SIG-M5 (cell line): ENCODE data around the gene THBS1.

Experiments
- DNase-seq: peaks from one replicate; lab custom pipeline; 2025; lab: John Stamatoyannopoulos, UW

THBS1 gene

DNA sequence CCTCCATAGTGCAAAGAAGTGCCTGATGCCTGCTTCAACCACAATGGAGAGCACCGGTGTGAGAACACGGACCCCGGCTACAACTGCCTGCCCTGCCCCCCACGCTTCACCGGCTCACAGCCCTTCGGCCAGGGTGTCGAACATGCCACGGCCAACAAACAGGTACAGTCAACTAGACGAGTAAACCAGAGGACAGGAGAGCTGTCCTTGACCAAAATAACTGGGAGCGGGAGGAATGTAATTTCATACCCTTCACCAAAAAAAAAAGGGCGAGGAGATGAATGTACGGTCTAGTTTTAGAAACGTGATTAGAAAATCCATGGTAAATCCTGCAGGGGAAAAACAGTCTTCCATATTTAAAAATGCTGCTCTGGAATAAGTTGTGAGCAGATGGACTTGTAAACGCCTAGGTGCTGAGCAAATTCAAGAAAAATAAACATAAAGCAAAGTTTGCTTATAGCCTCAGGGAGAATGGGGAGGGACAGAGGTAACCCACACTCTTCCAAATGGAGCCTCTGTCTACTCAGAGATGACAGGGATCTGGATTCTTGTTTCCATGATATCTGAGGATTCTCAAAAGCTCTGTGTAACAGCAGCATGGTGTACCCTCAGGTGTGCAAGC lies 8.4 kb downstream of the THBS1 start:
- DNase-seq, result no peak

- no peak for DNase-seq
Observed at GRCh38 chr15:39589815-39590644, 9.2 kb downstream of the THBS1 start.

DNA sequence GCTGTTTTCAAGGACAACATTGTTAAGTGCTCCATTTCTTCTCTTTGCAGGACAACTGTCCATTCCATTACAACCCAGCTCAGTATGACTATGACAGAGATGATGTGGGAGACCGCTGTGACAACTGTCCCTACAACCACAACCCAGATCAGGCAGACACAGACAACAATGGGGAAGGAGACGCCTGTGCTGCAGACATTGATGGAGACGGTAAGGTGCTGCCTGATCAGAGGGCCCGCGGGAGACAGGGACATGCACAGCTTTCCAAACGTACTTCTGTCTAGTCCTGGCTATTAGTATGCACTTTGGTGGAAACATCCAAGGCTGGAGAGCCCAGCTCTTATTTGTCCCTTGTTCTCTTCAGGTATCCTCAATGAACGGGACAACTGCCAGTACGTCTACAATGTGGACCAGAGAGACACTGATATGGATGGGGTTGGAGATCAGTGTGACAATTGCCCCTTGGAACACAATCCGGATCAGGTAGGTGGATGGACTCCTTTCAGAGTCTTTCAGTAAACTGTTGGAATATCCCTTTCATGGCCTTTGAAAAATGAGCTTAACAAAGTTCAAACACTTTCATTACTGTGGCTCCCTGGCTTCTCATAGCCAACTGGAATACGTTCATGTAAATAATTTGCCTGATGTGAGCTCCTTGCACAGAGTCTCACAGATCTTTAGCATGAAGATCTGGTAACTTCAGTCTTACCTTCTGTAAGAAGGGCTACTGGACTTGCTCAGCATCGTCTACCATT lies 10.4 kb downstream of the THBS1 start:
- no peak for DNase-seq

DNA sequence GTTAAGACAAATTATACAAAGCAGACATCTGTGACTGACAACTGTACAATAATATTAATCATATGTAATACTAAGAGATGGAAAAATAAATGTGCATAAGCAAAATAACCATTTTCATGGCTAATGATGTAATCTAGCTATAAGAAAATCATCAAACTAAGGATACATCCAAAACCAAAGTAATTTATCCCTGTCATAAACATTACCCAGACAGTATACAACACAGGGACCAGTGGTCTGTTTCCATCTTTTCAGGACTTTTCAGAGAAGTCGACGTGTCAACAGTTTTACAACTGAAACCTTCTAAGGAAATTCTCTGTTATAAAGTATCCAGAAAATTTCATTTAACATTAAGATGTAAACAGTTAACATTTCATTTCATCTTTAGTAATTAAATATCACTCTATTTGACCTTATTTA lies 11.0 kb downstream of the THBS1 start:
- DNase-seq, result no peak

DNA sequence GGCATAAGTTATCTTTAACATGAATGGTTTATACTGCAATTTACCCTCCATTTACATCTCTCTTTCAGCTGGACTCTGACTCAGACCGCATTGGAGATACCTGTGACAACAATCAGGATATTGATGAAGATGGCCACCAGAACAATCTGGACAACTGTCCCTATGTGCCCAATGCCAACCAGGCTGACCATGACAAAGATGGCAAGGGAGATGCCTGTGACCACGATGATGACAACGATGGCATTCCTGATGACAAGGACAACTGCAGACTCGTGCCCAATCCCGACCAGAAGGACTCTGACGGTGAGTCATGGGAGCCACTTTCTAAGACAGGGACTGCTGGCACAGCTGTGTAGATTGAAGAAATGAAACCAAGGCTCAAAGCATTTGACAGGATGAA lies 11.6 kb downstream of the THBS1 start:
- no peak for DNase-seq

DNA sequence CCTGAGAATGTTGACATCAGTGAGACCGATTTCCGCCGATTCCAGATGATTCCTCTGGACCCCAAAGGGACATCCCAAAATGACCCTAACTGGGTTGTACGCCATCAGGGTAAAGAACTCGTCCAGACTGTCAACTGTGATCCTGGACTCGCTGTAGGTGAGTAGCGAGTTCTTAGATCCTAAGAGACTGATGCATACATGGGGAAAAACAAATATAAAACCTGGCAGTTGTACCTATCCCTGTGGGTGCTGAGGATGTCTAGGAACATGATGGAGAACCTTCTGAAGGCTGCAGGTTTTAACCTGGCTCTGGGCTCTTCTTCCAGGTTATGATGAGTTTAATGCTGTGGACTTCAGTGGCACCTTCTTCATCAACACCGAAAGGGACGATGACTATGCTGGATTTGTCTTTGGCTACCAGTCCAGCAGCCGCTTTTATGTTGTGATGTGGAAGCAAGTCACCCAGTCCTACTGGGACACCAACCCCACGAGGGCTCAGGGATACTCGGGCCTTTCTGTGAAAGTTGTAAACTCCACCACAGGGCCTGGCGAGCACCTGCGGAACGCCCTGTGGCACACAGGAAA lies 12.3 kb downstream of the THBS1 start:
- no peak for DNase-seq

- no peak for DNase-seq
Observed at GRCh38 chr15:39593656-39594445, 13.0 kb downstream of the THBS1 start.

DNA sequence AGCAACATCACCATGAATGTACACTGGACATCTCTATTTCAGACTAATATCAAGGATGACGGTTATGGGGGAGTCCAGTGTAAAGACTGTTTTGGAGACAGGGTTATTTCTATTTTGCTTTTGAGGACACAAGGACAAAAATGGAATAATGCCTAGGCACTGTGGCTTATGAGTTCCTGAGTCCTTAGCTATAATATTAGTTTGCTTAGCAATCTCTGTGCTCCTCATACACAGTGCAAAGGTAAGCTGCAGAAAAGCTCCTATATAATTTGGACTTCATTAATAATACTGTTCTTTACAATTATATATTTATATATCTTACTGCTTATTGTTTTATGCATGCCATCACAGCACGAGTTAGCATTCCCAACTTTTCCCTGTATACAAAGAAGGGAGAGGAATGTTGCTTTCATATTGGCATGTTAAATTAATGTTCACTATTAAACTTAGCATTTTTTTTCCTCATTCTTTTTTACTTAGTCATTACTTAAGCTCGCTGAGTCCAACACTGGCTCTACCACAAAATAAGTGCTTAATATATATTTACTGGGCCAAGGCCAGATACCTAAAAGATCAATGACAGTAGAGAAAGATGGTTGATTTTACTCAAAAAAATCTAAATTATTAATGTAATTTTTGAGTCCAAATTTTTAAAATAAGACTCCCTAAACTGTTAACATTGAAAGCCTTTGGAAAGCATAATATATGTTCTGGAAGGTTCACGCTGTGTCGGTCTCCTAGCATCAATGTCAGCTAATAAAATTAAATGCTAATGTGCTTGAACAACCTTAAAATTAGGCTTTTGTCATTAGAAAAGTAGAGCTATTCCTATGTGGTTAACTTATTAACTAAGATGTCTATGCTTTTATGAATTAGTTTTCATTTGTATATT lies 13.8 kb downstream of the THBS1 start:
- DNase-seq, result no peak

- no peak for DNase-seq
Observed at GRCh38 chr15:39595338-39596221, 14.7 kb downstream of the THBS1 start.

DNA sequence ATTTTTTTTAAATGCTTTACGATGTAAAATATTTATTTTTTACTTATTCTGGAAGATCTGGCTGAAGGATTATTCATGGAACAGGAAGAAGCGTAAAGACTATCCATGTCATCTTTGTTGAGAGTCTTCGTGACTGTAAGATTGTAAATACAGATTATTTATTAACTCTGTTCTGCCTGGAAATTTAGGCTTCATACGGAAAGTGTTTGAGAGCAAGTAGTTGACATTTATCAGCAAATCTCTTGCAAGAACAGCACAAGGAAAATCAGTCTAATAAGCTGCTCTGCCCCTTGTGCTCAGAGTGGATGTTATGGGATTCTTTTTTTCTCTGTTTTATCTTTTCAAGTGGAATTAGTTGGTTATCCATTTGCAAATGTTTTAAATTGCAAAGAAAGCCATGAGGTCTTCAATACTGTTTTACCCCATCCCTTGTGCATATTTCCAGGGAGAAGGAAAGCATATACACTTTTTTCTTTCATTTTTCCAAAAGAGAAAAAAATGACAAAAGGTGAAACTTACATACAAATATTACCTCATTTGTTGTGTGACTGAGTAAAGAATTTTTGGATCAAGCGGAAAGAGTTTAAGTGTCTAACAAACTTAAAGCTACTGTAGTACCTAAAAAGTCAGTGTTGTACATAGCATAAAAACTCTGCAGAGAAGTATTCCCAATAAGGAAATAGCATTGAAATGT lies 15.6 kb downstream of the THBS1 start:
- DNase-seq, result no peak

GRCh38 chr15:39597336-39597735 lies 16.5 kb downstream of the THBS1 start:
- DNase-seq, result no peak

DNA sequence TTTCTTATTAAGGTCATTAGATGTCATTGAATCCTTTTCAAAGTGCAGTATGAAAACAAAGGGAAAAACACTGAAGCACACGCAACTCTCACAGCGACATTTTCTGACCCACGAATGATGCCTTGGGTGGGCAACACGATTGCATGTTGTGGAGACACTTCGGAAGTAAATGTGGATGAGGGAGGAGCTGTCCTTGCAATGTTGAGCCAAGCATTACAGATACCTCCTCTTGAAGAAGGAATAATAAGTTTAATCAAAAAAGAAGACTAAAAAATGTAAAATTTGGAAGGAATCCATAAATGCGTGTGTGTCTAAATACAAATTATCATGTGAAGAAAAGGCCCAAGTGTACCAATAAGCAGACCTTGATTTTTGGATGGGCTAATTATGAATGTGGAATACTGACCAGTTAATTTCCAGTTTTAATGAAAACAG lies 16.9 kb downstream of the THBS1 start:
- no peak for DNase-seq

DNA sequence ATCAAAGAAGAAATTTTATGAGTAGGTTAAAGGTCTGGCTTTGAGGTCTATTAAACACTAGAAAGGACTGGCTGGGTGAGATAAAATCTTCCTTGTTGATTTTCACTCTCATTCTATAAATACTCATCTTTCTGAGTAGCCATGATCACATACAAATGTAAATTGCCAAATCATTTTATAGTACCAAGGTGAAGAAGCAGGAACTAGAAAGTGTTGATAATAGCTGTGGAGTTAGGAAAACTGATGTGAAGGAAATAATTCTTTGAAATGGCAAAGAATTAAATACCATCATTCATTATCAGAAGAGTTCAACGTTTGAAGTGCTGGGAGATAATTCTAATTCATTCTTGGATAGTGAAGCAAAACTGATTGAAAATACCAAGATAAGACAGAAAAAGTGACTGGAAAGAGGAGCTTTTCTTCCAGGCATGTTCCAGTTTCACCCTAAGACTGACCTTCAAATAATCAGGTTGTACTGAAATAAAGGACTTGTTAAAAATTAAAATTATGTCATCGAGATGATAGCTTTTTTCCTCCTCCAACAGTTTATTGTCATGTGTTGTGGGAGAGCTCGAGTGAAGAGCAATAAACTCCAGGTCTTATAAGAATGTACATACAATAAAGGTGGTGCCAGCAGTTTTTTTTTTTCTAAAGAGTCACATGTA lies 17.4 kb downstream of the THBS1 start:
- no peak for DNase-seq

DNA sequence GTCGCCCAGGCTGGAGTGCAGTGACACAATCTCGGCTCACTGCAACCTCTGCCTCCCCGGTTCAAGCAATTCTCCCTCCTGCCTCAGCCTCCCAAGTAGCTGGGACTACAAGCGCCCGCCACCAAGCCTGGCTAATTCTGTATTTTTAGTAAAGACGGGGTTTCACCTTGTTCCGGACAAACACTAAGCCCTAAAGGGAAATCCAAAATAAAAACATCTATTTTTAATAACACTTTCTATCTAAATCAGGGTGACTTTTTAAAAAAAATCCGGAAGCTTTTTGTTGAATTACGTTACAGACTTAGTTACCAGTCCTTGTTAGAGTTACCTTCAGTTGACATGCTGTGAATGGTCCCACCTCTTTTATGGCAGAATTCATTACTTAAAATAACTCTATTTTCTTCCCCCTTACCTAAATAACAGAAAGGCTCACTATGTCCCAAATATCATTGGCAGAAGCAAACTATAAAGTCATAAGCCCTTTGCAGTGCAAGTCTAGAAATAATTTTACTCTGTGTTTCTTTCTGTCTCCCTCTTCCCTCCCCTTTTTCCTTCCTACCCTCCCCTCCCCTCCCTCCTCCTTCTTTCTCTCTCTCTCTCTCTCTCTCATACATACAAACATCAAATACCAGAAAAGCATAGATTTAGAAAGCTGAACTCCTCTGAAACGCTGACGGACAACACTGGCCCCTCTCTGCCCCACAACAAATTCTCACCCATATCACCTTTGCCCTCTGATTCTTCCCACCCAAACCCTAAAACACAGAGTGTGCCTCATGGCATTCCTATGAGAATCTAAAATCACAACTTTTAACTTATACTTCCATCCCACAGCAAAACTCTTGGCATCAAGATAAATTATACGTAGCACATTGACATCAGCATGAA lies 18.3 kb downstream of the THBS1 start:
- no peak for DNase-seq

DNA sequence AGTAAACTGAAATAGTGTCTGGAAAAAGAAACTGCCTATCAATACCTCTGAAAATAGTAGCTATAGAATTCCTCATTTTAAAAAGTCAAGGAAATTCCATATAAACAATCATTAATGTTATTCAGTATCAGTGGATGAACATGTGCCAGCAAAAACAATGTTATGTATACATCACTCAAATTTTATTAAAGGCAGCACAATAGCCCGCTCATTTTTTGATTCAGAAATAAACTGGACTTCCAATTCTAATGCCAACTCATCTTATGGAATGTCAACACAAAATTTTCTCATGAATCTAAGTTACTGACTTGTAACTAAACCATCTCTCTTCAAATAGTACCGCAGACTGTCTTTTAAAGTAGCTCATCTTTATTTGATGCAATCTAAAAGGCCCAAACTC lies 19.0 kb downstream of the THBS1 start:
- no peak for DNase-seq

DNA sequence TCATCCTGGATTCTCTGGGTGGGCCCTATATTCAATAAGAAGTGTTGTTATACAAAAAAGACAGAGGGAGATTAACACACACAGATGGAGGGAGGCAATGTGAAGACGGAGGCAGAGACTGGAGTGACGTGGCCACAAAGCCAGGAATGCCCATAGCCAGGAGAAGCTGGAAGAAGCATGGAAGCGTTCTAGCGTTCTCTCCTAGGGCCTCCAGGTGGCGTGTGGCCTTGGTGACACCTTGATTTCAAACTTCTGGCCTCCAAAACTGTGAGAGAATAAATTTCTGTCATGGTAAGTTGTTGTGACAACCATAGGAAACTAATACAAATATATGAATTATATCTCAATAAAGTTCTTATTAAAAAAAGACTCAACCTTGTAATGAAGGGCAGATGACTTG lies 21.3 kb downstream of the THBS1 start:
- no peak for DNase-seq

- DNase-seq, result no peak
Observed at GRCh38 chr15:39605146-39605545, 24.3 kb downstream of the THBS1 start.
